GM23338 (cell line): ENCODE data around the gene NRCAM. TPM values are rescaled to one million over a fixed set of nuclear protein-coding genes. Genes with fewer than 3 reads are reported as not detected.

ENCODE experiments used
- ATAC-seq: fragments of 200-7000 bp; cut with Tn5 transposase; 3 replicates; pipeline ENCODE4 v1.9.1; 2020
- DNase-seq: peaks from one replicate; pipeline ENCODE4 v3.0.0-alpha.2; 2015; ENCODE audit warnings: low spot score
- H2AFZ ChIP-seq: fragments of 200-600 bp; sonication (generic); 2 replicates; pipeline ENCODE4 v1.8.0; 2016; ENCODE audit warnings: antibody characterized with exemption, mild to moderate bottlenecking, moderate library complexity
- H3F3A ChIP-seq: fragments of 200-600 bp; sonication (generic); replicated peaks from 2 replicates; pipeline ENCODE4 v1.8.0; 2017; ENCODE audit warnings: antibody characterized with exemption, mixed run types, low read depth
- H3K27ac ChIP-seq: fragments of 200-600 bp; sonication (generic); 2 replicates; pipeline ENCODE4 v1.6.1; 2016; ENCODE audit warnings: low read depth
- H3K27me3 ChIP-seq: fragments of 200-600 bp; sonication (generic); 2 replicates; pipeline ENCODE4 v1.8.0; 2016; ENCODE audit warnings: mild to moderate bottlenecking, mixed run types, moderate library complexity; ENCODE audit not compliant: insufficient read depth
- H3K36me3 ChIP-seq: fragments of 200-600 bp; sonication (generic); 2 replicates; pipeline ENCODE4 v1.8.0; 2016; ENCODE audit warnings: mild to moderate bottlenecking; ENCODE audit not compliant: insufficient read depth
- H3K4me1 ChIP-seq: fragments of 200-600 bp; sonication (generic); 2 replicates; pipeline ENCODE4 v1.8.0; 2016; ENCODE audit warnings: mild to moderate bottlenecking, moderate library complexity; ENCODE audit not compliant: insufficient read depth
- H3K4me2 ChIP-seq: fragments of 200-600 bp; sonication (generic); 2 replicates; pipeline ENCODE4 v1.7.1; 2017; ENCODE audit warnings: mixed run types
- H3K4me3 ChIP-seq: fragments of 200-600 bp; sonication (generic); 2 replicates; pipeline ENCODE4 v1.6.1; 2016; ENCODE audit warnings: mixed run types
- H3K79me2 ChIP-seq: fragments of 200-600 bp; sonication (generic); replicated peaks from 2 replicates; pipeline ENCODE4 v1.8.0; 2017; ENCODE audit warnings: mild to moderate bottlenecking; ENCODE audit not compliant: insufficient read depth
- H3K9me2 ChIP-seq: fragments of 200-600 bp; sonication (generic); 2 replicates; pipeline ENCODE4 v1.8.0; 2017; ENCODE audit not compliant: insufficient read depth
- H4K20me1 ChIP-seq: fragments of 200-600 bp; sonication (generic); replicated peaks from 2 replicates; pipeline ENCODE4 v1.8.0; 2017; ENCODE audit warnings: mild to moderate bottlenecking; ENCODE audit not compliant: insufficient read depth
- H3K27ac Mint-ChIP-seq: 2 replicates; pipeline ENCODE4 v1.8.0; 2020; ENCODE audit warnings: inconsistent platforms, mild to moderate bottlenecking, moderate library complexity, mixed read lengths
- H3K27me3 Mint-ChIP-seq: 3 replicates; pipeline ENCODE4 v1.8.0; 2022; ENCODE audit warnings: low read depth, mild to moderate bottlenecking, moderate library complexity, mixed read lengths, inconsistent platforms; ENCODE audit not compliant: insufficient read depth, poor library complexity
- H3K36me3 Mint-ChIP-seq: 3 replicates; pipeline ENCODE4 v1.8.0; 2021; ENCODE audit warnings: low read depth, mild to moderate bottlenecking, inconsistent platforms, moderate library complexity, mixed read lengths
- H3K4me1 Mint-ChIP-seq: 3 replicates; pipeline ENCODE4 v1.8.0; 2020; ENCODE audit warnings: mild to moderate bottlenecking, inconsistent platforms, mixed read lengths
- H3K4me3 Mint-ChIP-seq: 3 replicates; pipeline ENCODE4 v1.8.0; 2021; ENCODE audit warnings: moderate library complexity, mild to moderate bottlenecking, inconsistent platforms, mixed read lengths
- H3K9me3 Mint-ChIP-seq: 3 replicates; pipeline ENCODE4 v1.8.0; 2020; ENCODE audit warnings: moderate library complexity, mild to moderate bottlenecking, inconsistent platforms, mixed read lengths
- CREB1 ChIP-seq: fragments of 250-450 bp; sonication (Bioruptor Pico); IDR thresholded peaks from 2 replicates; pipeline ENCODE4 v1.5.0; 2020; ENCODE audit warnings: low read depth, mild to moderate bottlenecking, moderate library complexity
- CTCF ChIP-seq, 2 experiments: fragments of 200-600 bp in 1 of 2; sonication (generic) in 1 of 2; conservative IDR thresholded peaks; 2 replicates each; pipeline versions ENCODE4 v1.5.1 to v1.6.1; 2016 to 2017; ENCODE audit warnings: antibody characterized with exemption in 2 of 2, low read depth in 2 of 2, mild to moderate bottlenecking in 2 of 2, moderate library complexity in 1 of 2
- ETS1 ChIP-seq: IDR thresholded peaks from 2 replicates; pipeline ENCODE4 v1.6.1; 2016; ENCODE audit warnings: antibody characterized with exemption
- EZH2 ChIP-seq: fragments of 200-600 bp; sonication (generic); IDR thresholded peaks from one replicate; pipeline ENCODE4 v1.8.0; 2017; ENCODE audit warnings: antibody characterized with exemption, mild to moderate bottlenecking, low read depth; ENCODE audit not compliant: unreplicated experiment
- JUNB ChIP-seq: IDR thresholded peaks from one replicate; pipeline ENCODE4 v1.6.1; 2016; ENCODE audit warnings: antibody characterized with exemption; ENCODE audit not compliant: unreplicated experiment
- POLR2AphosphoS5 ChIP-seq: IDR thresholded peaks from 2 replicates; pipeline ENCODE4 v1.6.1; 2016; ENCODE audit warnings: antibody characterized with exemption, low read depth
- REST ChIP-seq: IDR thresholded peaks from one replicate; pipeline ENCODE4 v1.6.1; 2018; ENCODE audit warnings: antibody characterized with exemption; ENCODE audit not compliant: unreplicated experiment
- STAT1 ChIP-seq: IDR thresholded peaks from one replicate; pipeline ENCODE4 v1.6.1; 2016; ENCODE audit warnings: antibody characterized with exemption; ENCODE audit not compliant: unreplicated experiment
- ZNF114 ChIP-seq: fragments of 250-450 bp; sonication (Bioruptor Pico); IDR thresholded peaks from 2 replicates; pipeline ENCODE4 v1.5.0; 2020; ENCODE audit warnings: mild to moderate bottlenecking, moderate library complexity
- ZNF331 ChIP-seq: fragments of 250-450 bp; sonication (Bioruptor Pico); IDR thresholded peaks from 2 replicates; pipeline ENCODE4 v1.5.0; 2020; ENCODE audit warnings: low read depth, mild to moderate bottlenecking, moderate library complexity
- polyA plus RNA-seq: library from polyadenylated mRNA; unstranded; fragments of >200 nt; fragmentation: Nextera tagmentation; extraction: Ambion mirVana; gene quantifications from 2 replicates; pipeline ENCODE4 v1.2.1, GENCODE V29; 2016
- total RNA-seq: library from RNA; depleted of rRNA; stranded (reverse); fragments of >200 nt; shearing (Covaris generic); gene quantifications from 2 replicates; pipeline ENCODE4 v1.2.3, GENCODE V29; 2014

NRCAM gene
- total and polyA plus RNA-seq, 2 experiments from 2014 or later = 2.5 to 6.8 TPM

GRCh38 chr7:108171164-108171563 lies 285.1 kb downstream of the NRCAM start:
- ATAC-seq (peak; percentile 60), DNase-seq (peak; percentile 53)
- Mint-ChIP-seq H3K36me3 (no peaks in the 10 kb centered on the region), H3K4me1 (peaks cover 16% of the 10 kb centered on the region), H3K27me3 (no peaks in the 10 kb centered on the region), H3K4me3 (no peak overlapping the region), H3K27ac (no peak overlapping the region), H3K9me3 (no peaks in the 10 kb centered on the region)
- TF ChIP-seq CREB1 (CRISPR knock-in tag) = no peak
- TF ChIP-seq EZH2 = no peak
- TF ChIP-seq POLR2AphosphoS5 = no peak
- TF ChIP-seq ZNF114 = no peak
- TF ChIP-seq ETS1 = no peak
- no peak for TF ChIP-seq ZNF331 (CRISPR knock-in tag)
- no peak for TF ChIP-seq JUNB
- TF ChIP-seq REST = no peak
- no peaks in the 10 kb centered on the region for H3F3A ChIP-seq
- no peaks in the 10 kb centered on the region for H3K27me3 ChIP-seq
- H3K4me3 ChIP-seq = no peak overlapping the region
- H3K9me2 ChIP-seq = no peaks in the 10 kb centered on the region
- no peaks in the 10 kb centered on the region for H3K79me2 ChIP-seq
- H3K4me2 ChIP-seq = no peak overlapping the region
- H3K4me1 ChIP-seq = 0 out of 2 replicates have a peak, but pooled peaks cover 3% of the 10 kb centered on the region
- H4K20me1 ChIP-seq = no peaks in the 10 kb centered on the region
- no peak overlapping the region for H2AFZ ChIP-seq
- no peak overlapping the region for H3K27ac ChIP-seq
- H3K36me3 ChIP-seq = no peaks in the 10 kb centered on the region

GRCh38 chr7:108170251-108170650 lies 286.0 kb downstream of the NRCAM start:
- no peak overlapping the region for H2AFZ ChIP-seq
- Mint-ChIP-seq H3K27ac (no peak overlapping the region), H3K36me3 (no peaks in the 10 kb centered on the region)
- TF ChIP-seq STAT1 (no peak), CTCF (conservative IDR thresholded peaks at IDR 0.05; ENCODE audit: low read depth in 2 of 2) (no peak), ETS1 (no peak), ZNF114 (no peak), EZH2 (no peak), CREB1 (CRISPR knock-in tag) (no peak), REST (no peak), ZNF331 (CRISPR knock-in tag) (no peak)

More at GRCh38 chr7:108170251-108170650, 286.0 kb downstream of the NRCAM start:
- no peaks in the 10 kb centered on the region for H3K27me3 Mint-ChIP-seq
- H3F3A ChIP-seq = no peaks in the 10 kb centered on the region
- DNase-seq = no peak
- H3K4me1 Mint-ChIP-seq = peaks cover 16% of the 10 kb centered on the region
- 0 out of 2 replicates have a peak overlapping the region, but pooled peaks have one; percentile 29 for H3K4me2 ChIP-seq
- no peak for ATAC-seq
- no peaks in the 10 kb centered on the region for H3K79me2 ChIP-seq
- H3K27me3 ChIP-seq = no peaks in the 10 kb centered on the region
- H3K4me3 Mint-ChIP-seq = no peak overlapping the region
- no peaks in the 10 kb centered on the region for H3K9me2 ChIP-seq
- no peak overlapping the region for H3K27ac ChIP-seq
- H3K9me3 Mint-ChIP-seq = no peaks in the 10 kb centered on the region
- 0 out of 2 replicates have a peak, but pooled peaks cover 3% of the 10 kb centered on the region for H3K4me1 ChIP-seq
- no peak overlapping the region for H3K4me3 ChIP-seq
- H3K36me3 ChIP-seq = no peaks in the 10 kb centered on the region
- H4K20me1 ChIP-seq = no peaks in the 10 kb centered on the region
